ENCODE data around the gene SYNM.

SYNM gene

DNA sequence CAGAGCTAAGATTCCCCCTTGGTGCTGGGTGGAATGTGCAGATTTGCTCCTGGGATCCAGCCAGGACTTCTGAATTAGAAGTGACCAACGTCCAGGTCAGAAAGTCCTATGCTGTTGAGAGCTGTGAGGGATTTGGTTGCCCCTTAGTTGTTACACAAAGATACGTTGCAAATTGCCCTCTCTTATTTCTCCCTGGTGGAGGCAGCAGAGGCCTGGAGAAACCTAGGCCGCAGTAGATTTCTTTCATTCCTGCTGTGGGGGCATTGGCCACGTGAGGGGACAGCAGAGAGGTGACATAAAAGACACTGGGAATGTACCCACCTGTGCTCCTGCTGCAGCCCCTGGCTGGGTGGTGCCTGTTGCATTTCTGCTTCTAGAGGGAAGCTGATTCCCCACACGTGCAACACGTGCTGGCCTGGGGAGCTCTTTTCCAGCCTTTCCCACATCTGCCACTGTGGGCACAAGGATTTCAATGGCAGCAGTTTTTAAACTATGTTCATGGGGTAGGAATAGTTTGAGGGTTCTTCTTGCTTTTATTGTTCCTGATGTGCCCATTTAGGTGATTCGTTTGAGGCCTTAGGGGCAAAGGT is 65.7 kb downstream of the SYNM start:
- no peak for DNase-seq

DNA sequence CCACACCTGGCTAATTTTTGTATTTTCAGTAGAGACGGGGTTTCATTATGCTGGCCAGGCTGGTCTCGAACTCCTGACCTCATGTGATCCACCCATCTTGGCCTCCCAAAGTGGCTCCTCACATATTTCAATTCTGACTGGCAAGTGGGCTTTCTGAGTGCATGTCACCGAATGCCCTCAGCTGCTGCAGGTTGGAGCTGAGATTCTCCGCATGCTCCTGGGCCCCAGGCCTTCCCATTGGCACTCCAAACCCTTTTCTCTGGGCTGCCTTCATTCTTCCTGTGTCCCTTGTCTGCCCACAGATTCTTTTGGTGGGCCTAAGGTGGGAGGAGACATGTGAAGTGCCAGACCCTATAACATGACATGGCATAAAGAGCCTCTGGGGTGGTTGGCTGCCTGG is 67.3 kb downstream of the SYNM start:
- no peak for DNase-seq

DNA sequence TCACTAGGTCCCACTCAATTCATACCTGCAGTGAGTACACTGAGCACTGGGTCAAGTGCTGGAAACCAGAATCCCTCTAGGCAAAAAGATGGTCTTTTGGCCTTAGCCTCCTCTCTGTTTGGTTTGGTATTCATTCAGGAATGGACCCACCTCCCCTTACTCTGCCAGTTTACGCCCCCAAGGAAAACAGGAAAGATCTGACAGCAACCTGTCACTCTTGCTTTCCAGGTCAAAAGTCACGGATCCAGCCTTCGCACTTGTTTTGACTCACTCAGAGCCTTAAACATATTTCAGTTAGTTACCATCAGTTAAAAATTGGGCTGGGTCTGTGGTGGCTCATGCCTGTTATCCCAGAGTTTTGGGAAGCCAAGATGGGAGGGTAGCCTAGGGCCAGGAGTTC is 68.1 kb downstream of the SYNM start:
- DNase-seq, result no peak

DNA sequence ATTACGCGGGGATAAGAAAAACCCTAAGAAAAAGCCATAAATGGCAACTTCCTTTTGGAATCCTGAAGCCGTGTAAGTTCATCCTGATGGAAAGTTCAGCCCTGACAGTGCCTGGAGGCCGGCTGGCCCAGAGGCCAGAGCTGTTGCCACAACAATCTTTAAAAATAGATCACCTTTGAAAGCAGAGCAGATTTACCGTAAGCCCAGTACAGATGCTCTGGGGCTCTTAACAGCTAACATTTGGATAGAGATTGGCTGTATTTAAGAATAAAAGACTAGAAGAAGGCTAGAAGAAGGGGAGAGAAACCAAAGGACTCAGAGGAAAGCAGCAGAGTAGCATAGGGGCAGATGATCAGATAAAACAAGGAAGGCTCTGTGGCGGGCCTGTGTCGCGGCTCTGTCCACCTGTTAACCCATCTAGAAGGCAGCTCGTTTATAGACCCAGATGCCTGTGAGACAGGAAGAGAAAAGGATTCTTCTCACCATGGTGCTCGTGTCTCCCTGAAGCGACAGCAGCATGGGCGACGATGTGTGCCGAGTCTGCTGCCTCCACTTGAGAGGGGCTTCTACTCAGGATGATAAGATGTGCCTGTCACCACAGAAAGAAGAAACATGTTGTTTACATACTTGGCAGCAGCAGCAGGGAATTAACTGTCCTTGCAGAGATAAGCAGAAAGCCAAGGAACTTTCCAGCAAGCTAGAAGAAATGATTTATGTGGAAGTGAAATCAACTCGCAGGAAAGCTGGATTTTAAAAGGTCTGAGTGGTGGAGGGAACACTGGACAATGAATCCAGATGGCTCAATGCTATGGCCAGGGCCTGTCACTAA is 69.9 kb downstream of the SYNM start:
- no peak for DNase-seq

DNA sequence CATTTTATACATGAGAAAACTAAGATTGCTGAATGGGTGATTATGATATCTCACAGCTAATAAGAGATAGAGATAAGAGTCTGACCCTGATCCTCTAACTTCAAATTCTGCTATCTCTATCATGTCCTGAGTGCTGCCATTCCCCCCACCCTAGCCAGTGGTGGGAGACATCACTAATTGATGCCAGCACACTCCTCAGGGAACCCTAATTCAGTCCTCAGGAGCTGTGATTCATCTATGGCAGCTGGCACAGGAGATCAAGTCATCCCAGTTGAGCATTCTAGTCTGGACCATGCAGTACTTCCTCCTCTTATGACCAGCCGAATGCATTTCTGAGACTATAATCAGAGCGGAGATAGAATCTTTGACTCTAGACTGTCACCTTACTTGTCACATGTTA is 71.9 kb downstream of the SYNM start:
- no peak for DNase-seq

DNA sequence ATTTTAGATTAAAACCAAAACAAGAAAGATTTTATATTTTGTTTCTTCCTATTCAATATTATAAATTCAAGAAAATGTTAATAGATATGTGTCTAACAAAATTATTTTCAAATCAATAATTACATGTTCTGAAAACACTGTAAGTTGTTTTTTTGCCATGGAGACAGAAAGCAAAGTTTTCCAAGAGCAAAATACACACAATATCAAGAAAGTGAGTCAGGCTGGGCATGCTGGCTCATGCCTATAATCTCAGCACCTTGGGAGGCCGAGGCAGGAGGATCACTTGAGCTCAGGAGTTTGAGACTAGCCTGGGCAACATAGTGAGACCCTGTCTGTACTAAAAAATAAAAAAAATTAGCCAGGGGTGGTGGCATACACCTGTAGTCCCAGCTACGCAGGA is 72.8 kb downstream of the SYNM start:
- no peak for DNase-seq

DNA sequence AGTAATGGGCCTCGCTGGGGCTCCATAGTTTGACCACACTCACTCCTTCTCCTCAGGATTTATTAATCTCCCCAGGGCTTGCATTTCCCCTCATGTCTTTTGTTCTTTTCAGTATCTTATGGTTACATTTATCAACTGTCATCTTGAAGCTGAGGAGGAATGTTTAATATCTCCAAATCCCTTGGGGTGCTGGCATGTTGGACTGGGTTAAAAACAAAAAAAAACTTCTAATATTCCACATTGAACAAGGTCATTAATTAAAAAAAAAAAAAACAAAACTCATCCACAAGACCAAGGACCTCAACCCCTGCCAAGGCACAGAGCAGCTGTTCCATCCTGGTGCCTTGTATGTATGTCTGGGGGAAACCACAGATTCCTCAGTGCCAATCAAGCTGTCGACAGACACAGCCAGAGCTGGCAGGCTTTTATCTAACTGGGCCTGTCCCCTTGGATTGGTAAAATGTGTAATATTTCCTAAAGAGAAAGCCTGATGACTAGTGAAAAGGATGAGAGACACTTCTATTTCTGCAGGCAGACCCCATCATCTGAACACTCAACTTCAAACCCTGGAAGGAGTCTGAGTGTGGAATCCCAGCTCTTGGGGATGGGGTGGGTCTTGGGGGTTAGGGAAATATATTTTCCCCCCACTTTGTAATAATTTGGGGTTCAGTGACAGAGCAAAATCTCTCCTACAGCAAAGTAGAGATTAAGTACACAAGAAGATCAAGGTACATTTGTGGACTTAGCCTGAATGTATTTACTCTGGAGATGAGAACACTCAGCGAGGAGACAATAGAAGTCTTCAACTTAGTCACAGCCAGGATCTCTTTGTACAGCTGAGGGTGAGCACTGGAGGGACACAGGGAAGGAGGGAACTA is 75.4 kb downstream of the SYNM start:
- DNase-seq, result no peak

DNA sequence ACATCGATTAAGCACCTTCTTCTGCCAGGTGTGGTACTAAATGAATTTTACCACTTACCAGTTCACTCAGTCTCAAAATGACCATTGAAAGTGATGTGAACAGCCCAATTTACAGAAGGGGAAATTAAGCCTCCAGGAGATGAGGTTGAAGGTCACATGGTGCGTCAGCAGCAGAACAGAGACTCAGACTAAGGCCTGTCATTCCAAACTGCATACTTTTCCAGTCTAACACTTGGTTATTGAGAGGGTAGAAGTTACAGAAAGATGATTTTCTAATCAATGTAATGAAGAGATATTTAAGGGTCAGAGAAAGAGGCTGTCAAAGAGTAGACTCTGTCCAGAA is 76.1 kb downstream of the SYNM start:
- DNase-seq, result no peak

DNA sequence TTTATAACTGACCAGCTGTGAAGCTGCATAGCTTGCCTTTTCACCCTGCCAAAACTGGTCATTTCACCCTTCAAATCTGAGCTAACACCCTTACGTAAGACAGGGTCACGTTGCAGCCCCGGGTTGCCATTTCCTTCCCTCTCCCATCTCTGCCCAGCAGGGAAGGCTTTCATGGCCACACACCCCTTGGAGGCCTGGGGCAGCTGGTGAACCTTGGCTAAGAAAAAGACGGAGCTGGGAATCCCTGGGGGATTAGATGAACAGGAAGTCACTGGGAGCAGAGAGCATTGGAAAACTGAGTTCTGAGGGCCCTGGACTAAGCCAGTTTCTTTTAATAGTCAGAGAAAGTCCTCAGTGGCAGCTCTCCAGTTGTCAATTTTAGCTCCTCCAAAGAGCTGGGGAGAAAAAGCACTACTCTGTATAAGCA is 76.7 kb downstream of the SYNM start:
- DNase-seq, result no peak

DNA sequence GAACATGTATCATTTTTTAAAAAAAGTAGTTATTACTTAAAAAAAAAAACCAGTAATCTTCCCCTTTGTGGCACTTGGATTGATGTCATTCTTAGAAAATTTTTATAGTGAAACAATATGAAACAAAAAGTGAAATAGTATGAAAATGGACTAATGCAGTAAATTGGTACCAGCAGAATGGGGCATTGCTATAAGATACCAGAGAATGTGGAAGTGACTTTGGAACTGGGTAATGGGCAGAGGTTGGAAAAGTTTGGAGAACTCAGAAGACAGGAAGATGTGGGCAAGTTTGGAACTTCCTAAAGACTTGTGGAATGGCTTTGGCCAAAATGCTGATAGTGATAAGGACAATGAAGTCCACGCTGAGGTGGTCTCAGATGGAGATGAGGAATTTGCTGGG is 77.9 kb downstream of the SYNM start:
- no peak for DNase-seq
